T-cell (primary cell): ENCODE results near the gene MARF1. TPM values are rescaled to one million over a fixed set of nuclear protein-coding genes. Genes with fewer than 3 reads are reported as not detected.
"Not testable (repeated sequence)": the region's sequence is repeated elsewhere in the genome, so short reads cannot be mapped to it uniquely, and the experiment has no call there.

Experiments
- ATAC-seq, 4 experiments: fragments of 200-7000 bp in 3 of 4; fragments of 150-1000 bp in 1 of 4; cut with Tn5 transposase; replicated peaks in 1 of 4; 1 replicate in 3 of 4; 2 replicates in 1 of 4; pipeline ENCODE4 v1.10.0; 2021; ENCODE audit warnings: moderate library complexity in 3 of 4, mild to moderate bottlenecking in 2 of 4, moderate number of reproducible peaks in 1 of 4
- CTCF ChIA-PET, 2 donors: fragments of 300-600 bp; sonication (Branson Sonifier 250); formaldehyde crosslinking; loops; one replicate each; lab custom pipeline; 2022; ENCODE audit warnings: antibody characterized with exemption in 2 of 2; lab: Charles Lee
- POLR2A ChIA-PET, 2 donors: fragments of 300-600 bp; sonication (Branson Sonifier 250); formaldehyde crosslinking; loops; one replicate each; lab custom pipeline; 2022; ENCODE audit warnings: antibody characterized with exemption in 2 of 2; lab: Charles Lee
- DNase-seq, 35 experiments: peaks; one replicate each; pipeline versions ENCODE4 v3.0.0 to v3.0.0-alpha.2; 2013 to 2023
- H3K27ac ChIP-seq: one replicate; pipeline ENCODE4 v1.5.1; 2013; ENCODE audit warnings: low read length
- H3K27me3 ChIP-seq, 2 experiments: replicated peaks in 1 of 2; 1 replicate in 1 of 2; 2 replicates in 1 of 2; pipeline versions ENCODE4 v1.6.1 to v1.7.0; 2013; ENCODE audit warnings: low read length in 1 of 2, mixed read lengths in 1 of 2; ENCODE audit not compliant: control insufficient read depth in 2 of 2, insufficient read depth in 2 of 2; ENCODE audit errors: extremely low read depth in 1 of 2
- H3K36me3 ChIP-seq, 2 donors: 1 replicate in 1 of 2; 2 replicates in 1 of 2; pipeline versions ENCODE4 v1.6.1 to v1.7.0; 2013; ENCODE audit warnings: low read length in 1 of 2; ENCODE audit not compliant: control insufficient read depth in 2 of 2, insufficient read depth in 1 of 2; ENCODE audit errors: extremely low read depth in 1 of 2
- H3K4me1 ChIP-seq, 2 experiments: 1 replicate in 1 of 2; 2 replicates in 1 of 2; pipeline versions ENCODE4 v1.6.1 to v1.7.0; 2013; ENCODE audit warnings: low read length in 2 of 2, mixed read lengths in 1 of 2; ENCODE audit not compliant: insufficient read depth in 2 of 2, control insufficient read depth in 1 of 2; ENCODE audit errors: extremely low read depth in 1 of 2
- H3K4me3 ChIP-seq, 2 donors: 1 replicate in 1 of 2; 2 replicates in 1 of 2; pipeline versions ENCODE4 v1.5.1 to v1.7.0; 2013; ENCODE audit warnings: mild to moderate bottlenecking in 2 of 2, low read length in 1 of 2, moderate library complexity in 1 of 2; ENCODE audit not compliant: control insufficient read depth in 1 of 2; ENCODE audit errors: extremely low read depth in 1 of 2
- H3K9me3 ChIP-seq: 2 replicates; pipeline ENCODE4 v1.7.0; 2013
- H3K27ac Mint-ChIP-seq, 2 donors: one replicate each; pipeline ENCODE4 v1.8.0; 2020 to 2021; ENCODE audit warnings: mild to moderate bottlenecking in 2 of 2, mixed read lengths in 2 of 2
- H3K27me3 Mint-ChIP-seq, 2 donors: one replicate each; pipeline ENCODE4 v1.8.0; 2021 to 2022; ENCODE audit warnings: mixed read lengths in 2 of 2
- H3K36me3 Mint-ChIP-seq: one replicate; pipeline ENCODE4 v1.8.0; 2021; ENCODE audit warnings: mixed read lengths
- H3K4me1 Mint-ChIP-seq, 3 donors: one replicate each; pipeline ENCODE4 v1.8.0; 2020 to 2022; ENCODE audit warnings: mixed read lengths in 3 of 3, mild to moderate bottlenecking in 1 of 3
- H3K4me3 Mint-ChIP-seq, 3 donors: one replicate each; pipeline ENCODE4 v1.8.0; 2020 to 2022; ENCODE audit warnings: mild to moderate bottlenecking in 3 of 3, mixed read lengths in 3 of 3, moderate library complexity in 3 of 3
- H3K9me3 Mint-ChIP-seq, 3 donors: one replicate each; pipeline ENCODE4 v1.8.0; 2020 to 2022; ENCODE audit warnings: mixed read lengths in 3 of 3
- WGBS: methylation state at CpG from one replicate; pipeline ENCODE4 v1.1.5; 2013; ENCODE audit warnings: missing lambda C conversion rate; ENCODE audit not compliant: insufficient coverage; 5-methylcytosine and 5-hydroxymethylcytosine counted together
- total RNA-seq, 35 experiments: library from RNA in 6 of 35; stranded (reverse) in 6 of 35; fragments of 120-200 nt in 1 of 35; gene quantifications; one replicate each; pipeline versions ENCODE4 v1.2.1 to v1.2.4 and lab custom pipeline; 2013 to 2026

Gene MARF1, protein sequence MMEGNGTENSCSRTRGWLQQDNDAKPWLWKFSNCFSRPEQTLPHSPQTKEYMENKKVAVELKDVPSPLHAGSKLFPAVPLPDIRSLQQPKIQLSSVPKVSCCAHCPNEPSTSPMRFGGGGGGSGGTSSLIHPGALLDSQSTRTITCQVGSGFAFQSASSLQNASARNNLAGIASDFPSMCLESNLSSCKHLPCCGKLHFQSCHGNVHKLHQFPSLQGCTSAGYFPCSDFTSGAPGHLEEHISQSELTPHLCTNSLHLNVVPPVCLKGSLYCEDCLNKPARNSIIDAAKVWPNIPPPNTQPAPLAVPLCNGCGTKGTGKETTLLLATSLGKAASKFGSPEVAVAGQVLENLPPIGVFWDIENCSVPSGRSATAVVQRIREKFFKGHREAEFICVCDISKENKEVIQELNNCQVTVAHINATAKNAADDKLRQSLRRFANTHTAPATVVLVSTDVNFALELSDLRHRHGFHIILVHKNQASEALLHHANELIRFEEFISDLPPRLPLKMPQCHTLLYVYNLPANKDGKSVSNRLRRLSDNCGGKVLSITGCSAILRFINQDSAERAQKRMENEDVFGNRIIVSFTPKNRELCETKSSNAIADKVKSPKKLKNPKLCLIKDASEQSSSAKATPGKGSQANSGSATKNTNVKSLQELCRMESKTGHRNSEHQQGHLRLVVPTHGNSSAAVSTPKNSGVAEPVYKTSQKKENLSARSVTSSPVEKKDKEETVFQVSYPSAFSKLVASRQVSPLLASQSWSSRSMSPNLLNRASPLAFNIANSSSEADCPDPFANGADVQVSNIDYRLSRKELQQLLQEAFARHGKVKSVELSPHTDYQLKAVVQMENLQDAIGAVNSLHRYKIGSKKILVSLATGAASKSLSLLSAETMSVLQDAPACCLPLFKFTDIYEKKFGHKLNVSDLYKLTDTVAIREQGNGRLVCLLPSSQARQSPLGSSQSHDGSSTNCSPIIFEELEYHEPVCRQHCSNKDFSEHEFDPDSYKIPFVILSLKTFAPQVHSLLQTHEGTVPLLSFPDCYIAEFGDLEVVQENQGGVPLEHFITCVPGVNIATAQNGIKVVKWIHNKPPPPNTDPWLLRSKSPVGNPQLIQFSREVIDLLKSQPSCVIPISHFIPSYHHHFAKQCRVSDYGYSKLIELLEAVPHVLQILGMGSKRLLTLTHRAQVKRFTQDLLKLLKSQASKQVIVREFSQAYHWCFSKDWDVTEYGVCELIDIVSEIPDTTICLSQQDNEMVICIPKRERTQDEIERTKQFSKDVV (N-terminal part only)
- total RNA-seq = 100 to 1,000 TPM; 151 to 180 (median 177) TPM
- total RNA-seq (2013) = 67.1 TPM
- total RNA-seq (lab: John Stamatoyannopoulos, UW) = 39.4 to 290 (median 131) reads per million in 29 experiments

DNA sequence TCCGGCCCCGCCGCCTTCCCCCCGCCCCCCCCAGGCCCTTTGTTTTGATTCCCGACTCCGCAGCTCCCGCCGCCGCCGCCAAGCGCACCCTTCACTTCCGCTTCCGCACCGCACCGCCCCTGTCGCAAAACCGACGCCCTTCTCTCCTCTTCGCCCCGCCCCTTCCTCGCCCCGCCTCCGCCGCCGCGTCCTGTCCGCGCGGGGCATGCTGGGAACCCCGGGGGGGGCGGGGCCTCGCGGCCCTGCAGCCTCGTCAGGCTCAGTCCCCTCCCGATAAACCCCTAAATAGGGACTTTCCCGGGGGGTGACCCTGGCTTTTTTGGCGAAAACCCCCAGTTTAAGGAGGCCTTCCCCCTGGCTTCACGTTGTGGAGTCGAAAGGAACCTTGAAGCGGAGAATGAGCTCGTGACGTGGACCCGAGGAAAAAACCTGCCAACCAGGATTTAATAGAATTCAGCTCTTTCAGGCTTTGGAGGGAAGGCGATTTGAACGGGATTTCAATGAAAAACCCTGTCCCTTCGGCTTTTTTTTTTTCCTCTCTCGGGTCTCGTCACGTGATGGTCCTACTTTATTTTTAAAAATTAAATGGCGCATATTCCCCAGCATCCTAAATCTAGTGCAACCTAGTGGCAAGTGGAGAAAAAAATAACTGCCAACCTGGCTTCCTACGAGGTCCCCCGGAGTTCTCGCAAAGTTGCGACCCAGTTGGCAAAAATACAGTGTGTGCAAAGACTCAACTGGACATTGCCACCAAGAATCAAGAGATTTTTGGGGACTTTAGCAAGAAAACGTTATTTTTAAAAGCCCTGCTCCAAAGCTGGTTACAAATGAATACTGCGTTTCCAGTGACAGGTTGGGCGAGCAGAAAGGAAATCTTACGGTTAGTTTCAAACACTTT lies at the start of gene MARF1:
Gene MARF1, minus strand, starts transcription at position 107 of the 898 bp plus-strand sequence. CDS start 3,921 bp downstream, outside the sequence.
- CTCF ChIA-PET = interaction anchor here (0.6 to 1.8 kb wide), 13 partner anchors 8 to 317 kb away, joined by 3 to 7 read pairs (median 4); partner anchors contain the start of gene CEP20 (in 1 of the 2)
- H3K4me3 Mint-ChIP-seq = peak within 1 kb of the TSS; percentile 83 to 94 (median 91)
- peak; percentile 96 to 100 (median 99) for DNase-seq
- peak; percentile 74 to 83 (median 80) for ATAC-seq
- H3K4me1 Mint-ChIP-seq = peaks cover 49 to 50% (median 49%) of the 10 kb centered on the region in 3 donors
- peak within 1 kb of the TSS; percentile 84 to 90 for H3K4me3 ChIP-seq
- H3K27me3 Mint-ChIP-seq = no peaks in the 10 kb centered on the region
- peaks cover 13% of the 10 kb centered on the region for H3K36me3 Mint-ChIP-seq
- peak within 1 kb of the TSS; percentile 100 for H3K27ac ChIP-seq
- H3K9me3 ChIP-seq = no peaks in the 10 kb centered on the region
- POLR2A ChIA-PET = interaction anchor here (0.5 to 1.1 kb wide), 14 partner anchors 8 to 52 kb away, joined by 3 to 18 read pairs (median 3); no protein-coding TSS in a partner anchor
- H3K4me1 ChIP-seq = peaks cover 19 to 29% of the 10 kb centered on the region in 2 experiments
- no peaks in the 10 kb centered on the region for H3K9me3 Mint-ChIP-seq
- WGBS = under 1% methylated on average over 48 of the region's 58 CpGs
- H3K27me3 ChIP-seq = no peaks in the 10 kb centered on the region
- H3K36me3 ChIP-seq = peaks cover 0 to 11% of the 10 kb centered on the region in 2 donors
- H3K27ac Mint-ChIP-seq = peak within 1 kb of the TSS; percentile 97 to 98

DNA sequence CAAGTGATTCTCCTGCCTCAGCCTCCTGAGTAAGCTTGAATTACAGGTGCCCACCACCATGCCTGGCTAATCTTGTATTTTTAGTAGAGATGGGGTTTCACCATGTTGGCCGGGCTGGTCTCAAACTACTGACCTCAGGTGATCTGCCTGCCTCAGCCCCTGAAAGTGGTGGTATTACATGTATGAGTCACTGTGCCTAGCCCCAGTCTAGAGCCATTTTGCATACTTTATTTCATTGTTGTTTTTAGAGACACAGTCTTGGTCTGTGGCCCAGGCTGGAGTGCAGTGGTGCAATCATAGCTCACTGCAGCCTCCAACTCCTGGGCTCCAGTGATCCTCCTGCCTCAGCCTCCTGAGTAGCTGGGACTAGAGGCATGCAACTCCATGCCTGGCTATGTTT lies 49.6 kb upstream of the MARF1 start:
- H3K4me1 Mint-ChIP-seq, H3K4me3 ChIP-seq, CTCF ChIA-PET, H3K27me3 Mint-ChIP-seq, H3K9me3 ChIP-seq, H3K4me3 Mint-ChIP-seq, DNase-seq, H3K4me1 ChIP-seq, H3K27ac ChIP-seq, H3K9me3 Mint-ChIP-seq, ATAC-seq, H3K27me3 ChIP-seq: not testable (repeated sequence)
- 83% methylated on average over 1 of the region's 1 CpG for WGBS
- peaks cover 33 to 85% of the 10 kb centered on the region in 2 donors for H3K36me3 ChIP-seq
- POLR2A ChIA-PET = interaction anchor here (0.6 to 0.7 kb wide), 2 partner anchors 23 to 53 kb away, joined by 3 read pairs; no protein-coding TSS in a partner anchor
- Mint-ChIP-seq H3K36me3 (peaks cover 55% of the 10 kb centered on the region), H3K27ac (peak overlapping the region in 1 of 2 donors; percentile 4)

DNA sequence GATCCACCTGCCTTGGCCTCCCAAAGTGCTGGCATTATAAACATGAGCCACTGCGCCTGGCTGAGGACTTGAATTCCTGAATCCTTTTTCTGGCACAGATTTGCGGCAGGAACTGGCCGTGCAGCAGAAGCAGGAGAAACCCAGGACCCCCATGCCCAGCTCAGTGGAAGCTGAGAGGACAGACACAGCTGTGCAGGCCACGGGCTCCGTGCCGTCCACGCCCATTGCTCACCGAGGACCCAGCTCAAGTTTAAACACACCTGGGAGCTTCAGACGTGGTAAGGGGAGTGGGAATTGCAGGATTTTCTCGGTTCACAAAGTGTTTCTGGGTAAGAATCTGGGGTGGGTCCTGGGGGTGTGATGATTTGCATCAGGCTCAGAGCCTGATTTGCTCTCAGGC lies 48.1 kb upstream of the MARF1 start:
- Histone ChIP-seq H3K4me1 (no peaks in the 10 kb centered on the region), H3K27me3 (no peaks in the 10 kb centered on the region), H3K9me3 (no peaks in the 10 kb centered on the region), H3K4me3 (no peak overlapping the region), H3K36me3 (peaks cover 21 to 85% of the 10 kb centered on the region in 2 donors), H3K27ac (no peak overlapping the region)
- H3K4me1 Mint-ChIP-seq = no peaks in the 10 kb centered on the region
- ATAC-seq (no peak), DNase-seq (no peak)
- no peak overlapping the region for H3K27ac Mint-ChIP-seq
- CTCF ChIA-PET = no interaction called here
- peaks cover 47% of the 10 kb centered on the region for H3K36me3 Mint-ChIP-seq
- H3K27me3 Mint-ChIP-seq = no peaks in the 10 kb centered on the region
- H3K4me3 Mint-ChIP-seq = no peak overlapping the region
- 90% methylated on average over 7 of the region's 10 CpGs for WGBS
- no peaks in the 10 kb centered on the region for H3K9me3 Mint-ChIP-seq
- POLR2A ChIA-PET = no interaction called here

DNA sequence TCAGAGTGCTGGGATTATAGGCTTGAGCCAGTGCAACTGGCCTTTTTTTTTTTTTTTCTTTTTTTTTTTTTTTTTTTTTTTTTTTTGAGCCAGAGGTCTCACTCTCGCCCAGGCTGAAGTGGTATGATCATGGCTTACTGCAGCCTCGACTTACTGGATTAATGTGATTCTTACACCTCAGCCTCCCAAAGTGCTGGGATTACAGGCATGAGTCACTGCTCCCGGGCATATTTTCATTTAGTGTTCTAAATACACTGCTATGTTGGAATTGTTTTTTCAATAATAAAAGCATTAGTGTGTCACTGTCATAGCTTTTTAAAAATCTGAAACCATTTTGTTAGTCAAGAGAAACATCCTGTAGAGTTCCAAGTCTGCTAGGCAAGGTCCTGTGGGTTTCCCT lies 47.3 kb upstream of the MARF1 start:
- WGBS = no CpG with 5 or more reads among the region's 3 CpGs
- H3K27ac Mint-ChIP-seq = no peak overlapping the region
- H3K4me3 ChIP-seq = no peak overlapping the region
- no peak overlapping the region for H3K27ac ChIP-seq
- peaks cover 21 to 87% of the 10 kb centered on the region in 2 donors for H3K36me3 ChIP-seq
- H3K27me3 Mint-ChIP-seq = no peaks in the 10 kb centered on the region
- ATAC-seq (no peak), DNase-seq (no peak)
- POLR2A ChIA-PET = no interaction called here
- no peaks in the 10 kb centered on the region for H3K9me3 ChIP-seq
- peaks cover 50% of the 10 kb centered on the region for H3K36me3 Mint-ChIP-seq
- peaks cover 0 to 2% (median 0%) of the 10 kb centered on the region in 3 donors for H3K4me1 Mint-ChIP-seq
- CTCF ChIA-PET = interaction anchor here (0.6 kb wide), 2 partner anchors 17 to 66 kb away, joined by 4 to 5 read pairs; no protein-coding TSS in a partner anchor
- no peaks in the 10 kb centered on the region for H3K4me1 ChIP-seq
- no peaks in the 10 kb centered on the region for H3K27me3 ChIP-seq
- H3K4me3 Mint-ChIP-seq = no peak overlapping the region
- H3K9me3 Mint-ChIP-seq = no peaks in the 10 kb centered on the region

DNA sequence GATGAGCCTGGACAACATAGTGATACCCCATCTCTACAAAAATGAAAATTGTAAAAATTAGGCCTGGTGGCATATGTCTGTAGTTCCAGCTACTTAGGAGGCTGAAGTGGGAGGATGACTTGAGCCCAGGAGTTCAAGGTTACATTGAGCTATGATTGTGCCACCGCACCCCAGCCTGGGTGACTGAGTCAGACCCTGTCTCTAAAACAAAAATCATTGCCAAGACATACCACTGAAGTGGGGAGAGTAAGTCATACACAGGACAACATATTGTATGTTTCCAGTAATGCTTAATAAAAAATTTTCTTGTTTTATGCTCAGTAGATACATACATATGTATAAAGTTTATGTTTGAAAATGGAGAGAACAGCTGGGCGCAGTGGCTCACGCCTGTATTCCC lies 46.3 kb upstream of the MARF1 start:
- Mint-ChIP-seq H3K27ac (peak overlapping the region in 1 of 2 donors; percentile 67), H3K27me3 (no peaks in the 10 kb centered on the region), H3K36me3 (peaks cover 51% of the 10 kb centered on the region), H3K4me3 (no peak overlapping the region), H3K4me1 (peaks cover 0 to 2% (median 0%) of the 10 kb centered on the region in 3 donors), H3K9me3 (no peaks in the 10 kb centered on the region)
- no CpG with 5 or more reads among the region's 3 CpGs for WGBS
- CTCF ChIA-PET = no interaction called here
- peaks cover 16 to 89% of the 10 kb centered on the region in 2 donors for H3K36me3 ChIP-seq
- no peaks in the 10 kb centered on the region for H3K9me3 ChIP-seq
- H3K4me3 ChIP-seq = no peak overlapping the region
- H3K4me1 ChIP-seq = no peaks in the 10 kb centered on the region
- H3K27ac ChIP-seq = no peak overlapping the region
- H3K27me3 ChIP-seq = no peaks in the 10 kb centered on the region
- POLR2A ChIA-PET = no interaction called here
- DNase-seq (no peak), ATAC-seq (no peak)
